ENCODE data around the gene LPO. TPM values are rescaled to one million over a fixed set of nuclear protein-coding genes. Genes with fewer than 3 reads are reported as not detected.

LPO gene
- total RNA-seq (2022) (not detected in 2 replicates), Bru-seq, nascent RNA (percentile 9 among the genes with signal in this experiment), BruChase-seq, experiment 1, labeled RNA remaining after a 6-hour chase (percentile 2 among the genes with signal in this experiment), BruChase-seq, experiment 2, labeled RNA remaining after a 2-hour chase (percentile 5 among the genes with signal in this experiment)
- long read RNA-seq = 0 reads

DNA sequence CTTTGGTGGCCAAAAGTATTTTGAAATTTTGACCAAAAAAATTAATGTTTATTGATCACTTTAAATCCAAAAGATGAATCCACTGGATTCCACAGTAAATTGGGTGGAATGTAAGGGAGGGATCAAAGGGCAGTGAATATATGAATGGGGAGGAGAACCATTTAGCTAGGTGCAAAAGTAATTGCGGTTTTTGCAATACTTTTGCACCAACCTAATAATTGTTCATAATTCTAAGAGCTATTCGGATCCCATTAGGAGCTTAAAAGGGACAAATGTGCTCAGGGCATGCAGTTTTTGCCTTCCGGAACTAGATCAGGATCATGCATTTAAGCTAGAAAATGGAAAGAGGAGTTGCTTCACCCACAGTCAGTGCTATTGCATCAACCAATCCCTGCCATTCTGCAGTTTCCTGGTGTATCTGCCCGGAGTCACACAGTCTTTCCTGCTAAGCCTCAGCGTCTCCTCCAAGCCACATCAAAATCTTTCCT lies at the start of gene LPO:
Gene LPO (plus strand): TSS at position 438 of the 488 bp plus-strand sequence. CDS start 4,396 bp downstream, outside the sequence.
- Mint-ChIP-seq H3K4me3 (ENCODE audit: low read depth, unreplicated experiment) (no peak within 1 kb of the TSS), H3K4me1 (ENCODE audit: low read depth, unreplicated experiment) (no peaks in the 10 kb centered on the region), H3K27me3 (ENCODE audit: unreplicated experiment) (peaks cover 83% of the 10 kb centered on the region), H3K36me3 (ENCODE audit: insufficient read depth, unreplicated experiment) (no peaks in the 10 kb centered on the region), H3K9me3 (ENCODE audit: low read depth, unreplicated experiment) (no peaks in the 10 kb centered on the region), H3K27ac (ENCODE audit: unreplicated experiment) (no peak within 1 kb of the TSS)
- CTCF ChIA-PET = no interaction called here
- no TSS peak for BruUV-seq (replicated peaks)
- TF ChIP-seq CTCF (IDR thresholded peaks at IDR 0.05; ENCODE audit: unreplicated experiment) = no peak
- intact Hi-C loops (cut with micrococcal nuclease; ENCODE audit: unreplicated experiment) = no loop called here
- no peak for DNase-seq

DNA sequence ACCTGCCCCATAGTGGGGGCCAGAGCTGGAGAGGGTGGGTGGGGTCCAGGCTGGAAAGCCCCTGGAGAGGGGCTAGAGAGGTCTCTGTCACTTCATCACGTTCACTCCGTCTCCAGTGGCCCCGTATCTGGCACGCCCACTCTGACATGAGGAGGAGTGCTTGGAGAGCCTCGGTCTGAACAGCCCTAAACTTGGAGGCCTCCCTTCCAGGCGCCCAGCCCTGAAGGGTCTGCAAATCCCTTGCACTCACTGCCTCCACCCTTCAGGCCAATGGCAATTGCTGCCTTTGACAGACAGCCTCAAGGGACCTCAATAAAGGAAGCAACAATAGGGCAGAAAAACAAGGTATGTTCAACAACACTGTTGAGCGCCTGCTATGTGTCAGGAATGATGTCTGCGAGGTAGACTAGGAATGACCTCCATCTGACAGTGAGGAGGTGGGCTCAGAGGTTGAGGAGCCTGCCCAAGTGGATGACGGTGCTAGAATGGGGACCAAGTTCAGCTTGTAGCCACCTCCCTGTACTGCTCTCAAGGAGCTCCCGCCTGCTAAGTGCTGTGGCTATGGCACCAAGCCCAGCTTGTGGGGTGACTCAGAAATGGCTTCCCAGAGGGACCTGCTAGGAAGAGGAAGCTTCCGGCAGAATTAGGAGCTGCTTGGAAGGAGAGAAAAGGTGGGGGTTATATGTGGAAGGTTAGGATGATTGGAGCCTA lies 48.8 kb upstream of the LPO start:
- Mint-ChIP-seq H3K4me1 (ENCODE audit: low read depth, unreplicated experiment) (peaks cover 6% of the 10 kb centered on the region), H3K4me3 (ENCODE audit: low read depth, unreplicated experiment) (no peak overlapping the region), H3K36me3 (ENCODE audit: insufficient read depth, unreplicated experiment) (no peaks in the 10 kb centered on the region), H3K27me3 (ENCODE audit: unreplicated experiment) (peaks cover 93% of the 10 kb centered on the region), H3K9me3 (ENCODE audit: low read depth, unreplicated experiment) (no peaks in the 10 kb centered on the region), H3K27ac (ENCODE audit: unreplicated experiment) (no peak overlapping the region)
- BruUV-seq (replicated peaks) = no TSS peak
- CTCF ChIA-PET = interaction anchor here (1.2 kb wide), 1 partner anchor 10 kb away, joined by 6 read pairs; no protein-coding TSS in a partner anchor
- peak; percentile 46 for DNase-seq
- TF ChIP-seq CTCF (IDR thresholded peaks at IDR 0.05; ENCODE audit: unreplicated experiment) = no peak
- intact Hi-C loops (cut with micrococcal nuclease; ENCODE audit: unreplicated experiment) = no loop called here

DNA sequence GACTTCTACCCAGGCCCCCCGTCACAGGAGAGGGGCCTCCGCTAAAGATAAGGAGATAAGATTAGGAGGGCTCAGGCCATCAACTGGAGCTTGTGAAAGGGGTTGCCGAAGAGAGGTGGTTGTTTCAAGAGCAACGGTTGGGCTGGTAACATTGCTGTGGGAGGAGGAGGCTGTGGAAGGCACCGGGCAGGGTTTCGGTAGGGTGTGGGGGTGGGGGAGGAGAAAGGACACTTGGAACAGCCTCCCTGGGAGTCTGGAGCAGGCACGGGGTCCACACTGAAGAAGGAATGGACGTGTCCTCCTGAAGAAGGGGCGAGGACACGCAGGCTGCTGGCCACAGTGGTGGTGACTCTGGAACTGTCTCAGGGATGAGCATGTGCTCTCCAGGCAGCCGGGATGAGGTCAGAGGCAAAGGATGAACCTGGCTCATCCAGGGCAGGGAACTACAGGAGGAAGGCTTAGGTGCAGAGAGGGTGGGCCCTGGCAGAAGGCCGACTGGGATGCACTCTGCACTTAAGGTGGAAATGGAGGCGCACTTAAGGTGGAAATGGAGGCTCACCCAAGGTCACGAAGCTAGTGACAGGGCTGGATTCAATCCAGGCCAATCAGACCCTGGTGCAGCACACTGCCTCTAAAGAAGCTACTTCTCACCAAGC lies 47.0 kb upstream of the LPO start:
- TF ChIP-seq CTCF (IDR thresholded peaks at IDR 0.05; ENCODE audit: unreplicated experiment) = no peak
- no TSS peak for BruUV-seq (replicated peaks)
- Mint-ChIP-seq H3K36me3 (ENCODE audit: insufficient read depth, unreplicated experiment) (no peaks in the 10 kb centered on the region), H3K9me3 (ENCODE audit: low read depth, unreplicated experiment) (no peaks in the 10 kb centered on the region), H3K4me1 (ENCODE audit: low read depth, unreplicated experiment) (peaks cover 6% of the 10 kb centered on the region), H3K4me3 (ENCODE audit: low read depth, unreplicated experiment) (no peak overlapping the region), H3K27ac (ENCODE audit: unreplicated experiment) (no peak overlapping the region), H3K27me3 (ENCODE audit: unreplicated experiment) (peaks cover 97% of the 10 kb centered on the region)
- DNase-seq = no peak
- CTCF ChIA-PET = no interaction called here
- intact Hi-C loops (cut with micrococcal nuclease; ENCODE audit: unreplicated experiment) = no loop called here

DNA sequence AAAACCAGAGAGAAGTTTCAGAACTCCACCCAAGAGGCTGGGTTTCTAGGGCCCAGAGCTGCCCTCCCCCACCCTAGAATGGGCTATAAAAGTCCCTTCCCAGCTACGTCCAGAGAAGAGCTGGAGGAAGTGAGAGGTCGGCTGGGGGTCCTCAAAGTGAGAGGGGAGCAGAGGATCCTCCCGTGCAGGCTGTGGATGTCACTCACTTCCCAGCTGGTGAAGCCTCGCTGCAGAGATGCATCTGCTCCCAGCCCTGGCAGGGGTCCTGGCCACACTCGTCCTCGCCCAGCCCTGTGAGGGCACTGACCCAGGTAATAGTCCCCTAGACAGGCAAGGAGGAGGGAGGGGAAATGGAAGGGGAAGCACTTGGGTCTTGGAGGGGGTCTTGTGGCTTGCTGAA lies 45.8 kb upstream of the LPO start, which contains the start of gene EPX:
Gene EPX (plus strand): TSS at position 115 of the 400 bp plus-strand sequence. CDS start 121 bp downstream, at position 236.
- no TSS peak for BruUV-seq (replicated peaks)
- H3K36me3 Mint-ChIP-seq (ENCODE audit: insufficient read depth, unreplicated experiment) = no peaks in the 10 kb centered on the region
- H3K4me3 Mint-ChIP-seq (ENCODE audit: low read depth, unreplicated experiment) = no peak within 1 kb of the TSS
- intact Hi-C loops (cut with micrococcal nuclease; ENCODE audit: unreplicated experiment) = no loop called here
- no peaks in the 10 kb centered on the region for H3K9me3 Mint-ChIP-seq (ENCODE audit: low read depth, unreplicated experiment)
- no peak for TF ChIP-seq CTCF (IDR thresholded peaks at IDR 0.05; ENCODE audit: unreplicated experiment)
- peaks cover 6% of the 10 kb centered on the region for H3K4me1 Mint-ChIP-seq (ENCODE audit: low read depth, unreplicated experiment)
- no peak within 1 kb of the TSS for H3K27ac Mint-ChIP-seq (ENCODE audit: unreplicated experiment)
- peaks cover 97% of the 10 kb centered on the region for H3K27me3 Mint-ChIP-seq (ENCODE audit: unreplicated experiment)
- CTCF ChIA-PET = no interaction called here
- no peak for DNase-seq
